Stimulated activated CD4-positive, alpha-beta T cell treated with anti-CD3 and anti-CD28 coated beads, Interleukin-15, amount 100 ng/mL, for 24 hours (primary cell): ENCODE results near the gene PRPS1.
"Not testable (repeated sequence)": the region's sequence is repeated elsewhere in the genome, so short reads cannot be mapped to it uniquely, and the experiment has no call there.

Experiments used
- DNase-seq: peaks from one replicate; pipeline ENCODE4 v3.0.0-alpha.2; 2020

Gene PRPS1

DNA sequence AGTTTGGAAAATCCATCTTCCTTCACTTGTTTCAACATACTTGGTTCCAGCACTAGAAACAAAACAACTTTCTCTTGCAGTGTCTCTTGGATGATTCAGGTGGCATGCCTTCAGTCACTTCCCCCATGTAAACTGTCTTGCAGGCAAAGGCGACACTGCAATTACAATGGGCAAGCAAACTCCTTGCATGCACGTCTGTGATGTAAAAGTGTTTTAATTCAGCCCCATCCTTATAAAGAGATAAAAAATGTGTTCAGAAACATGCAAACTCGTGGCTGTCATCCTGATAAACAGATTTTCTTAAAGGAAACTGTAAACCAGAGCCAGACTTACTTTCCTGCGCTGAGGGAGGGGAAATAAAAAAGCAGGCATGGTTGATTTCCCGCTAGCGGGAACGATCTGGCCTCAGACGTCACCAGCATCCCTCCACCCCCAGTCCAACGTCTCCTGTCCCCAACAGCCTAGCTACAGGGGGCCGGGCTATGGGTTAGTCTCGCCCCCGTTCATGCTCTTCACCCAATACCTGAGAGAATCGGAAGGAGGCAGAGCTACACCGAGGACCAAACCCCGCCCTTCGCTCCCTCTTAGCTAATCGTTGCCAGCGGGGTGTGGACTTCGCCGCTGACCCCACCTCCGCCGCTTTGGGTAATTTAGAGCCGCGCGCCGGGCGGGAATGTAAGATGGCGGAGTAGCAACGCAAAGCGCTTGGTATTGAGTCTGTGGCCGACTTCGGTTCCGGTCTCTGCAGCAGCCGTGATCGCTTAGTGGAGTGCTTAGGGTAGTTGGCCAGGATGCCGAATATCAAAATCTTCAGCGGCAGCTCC, at the start of gene PRPS1:
Gene PRPS1 (plus strand): TSS at position 673 of the 824 bp plus-strand sequence. CDS start 119 bp downstream, at position 792.
- peak; percentile 92 for DNase-seq

- DNase-seq: no peak
These were observed 48.4 kb upstream of the PRPS1 start for GRCh38 chrX:107579956-107580355.

- no peak for DNase-seq
These were observed 46.4 kb upstream of the PRPS1 start for GRCh38 chrX:107581923-107582322.

DNA sequence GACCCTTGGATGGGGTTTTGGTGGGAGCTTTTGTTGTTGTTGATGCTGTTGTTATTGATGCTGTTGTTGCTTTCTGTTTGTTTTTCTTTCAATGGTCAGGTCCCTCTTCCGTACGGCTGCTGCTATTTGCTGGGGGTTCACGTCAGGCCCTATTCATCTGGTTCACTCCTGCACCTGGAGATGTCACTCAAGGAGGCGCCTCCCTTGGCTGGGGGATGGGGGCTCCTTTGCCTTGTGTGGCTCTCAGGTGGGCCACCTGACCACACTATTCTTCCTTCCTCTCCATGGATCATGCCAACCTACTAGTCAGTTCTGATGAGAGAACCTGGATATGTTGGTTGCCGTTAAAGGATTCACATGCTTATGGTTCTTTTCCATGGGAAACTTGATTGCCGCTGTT, 39.1 kb upstream of the PRPS1 start:
- DNase-seq: no peak

DNA sequence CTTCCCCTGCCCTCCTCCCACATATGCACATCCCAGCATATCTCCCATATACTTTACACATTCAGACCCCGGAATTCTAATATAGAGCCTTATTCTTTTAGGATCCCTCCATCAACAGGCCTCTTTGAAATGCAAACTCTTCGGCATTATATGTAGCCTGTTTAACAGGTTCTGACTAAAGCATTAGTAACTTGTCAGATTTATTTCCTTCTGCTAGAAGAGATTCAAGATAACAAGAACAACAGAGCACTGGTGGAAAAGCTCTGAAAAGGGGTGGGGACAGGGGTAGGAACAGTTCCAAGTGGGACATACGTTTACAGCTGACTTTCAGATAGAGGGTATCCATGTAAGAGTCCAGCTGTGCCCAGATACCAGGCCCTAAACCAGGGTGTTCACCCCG, 31.7 kb upstream of the PRPS1 start:
- no peak for DNase-seq

DNA sequence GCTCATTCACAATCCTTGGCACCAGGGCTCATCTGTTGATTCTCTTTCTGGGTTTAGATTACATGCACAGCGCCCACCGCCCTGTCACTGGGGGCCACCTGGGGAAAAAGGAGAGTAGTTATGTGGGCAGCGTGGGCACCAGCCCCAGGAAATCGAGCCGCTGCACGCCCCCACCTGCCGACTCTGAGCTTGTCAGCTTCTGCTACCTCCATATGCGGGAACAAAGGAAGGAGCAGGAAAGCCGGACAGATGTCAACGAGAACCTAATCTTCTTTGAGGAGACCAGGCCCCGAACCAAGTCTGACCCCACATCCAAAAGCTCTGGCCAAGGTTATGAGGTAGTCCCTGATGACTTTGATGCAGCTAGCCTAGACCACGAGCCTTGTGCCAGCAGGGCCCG, 31.0 kb upstream of the PRPS1 start:
- DNase-seq: no peak

DNA sequence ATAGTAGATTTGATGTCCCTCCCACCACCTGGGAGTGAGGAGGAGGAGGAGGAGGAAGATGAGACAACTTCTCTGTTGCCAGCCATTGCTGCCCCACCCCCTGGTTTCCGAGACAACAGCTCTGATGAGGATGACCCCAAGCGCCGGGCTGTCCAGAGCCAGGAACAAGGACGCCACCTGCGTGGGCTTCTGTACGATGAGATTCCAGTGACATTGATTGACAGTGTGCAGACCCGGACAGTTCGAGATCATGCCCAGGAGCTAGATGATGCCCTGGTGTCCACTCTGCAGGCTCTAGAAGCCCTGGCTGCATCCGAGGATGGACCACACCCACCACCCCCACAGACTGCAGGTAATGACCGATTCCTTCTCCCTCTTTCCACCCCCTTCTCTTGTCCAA, 30.5 kb upstream of the PRPS1 start:
- DNase-seq: no peak

- DNase-seq: no peak
These were observed 28.9 kb upstream of the PRPS1 start for GRCh38 chrX:107599450-107599861.

- no peak for DNase-seq
These were observed 27.9 kb upstream of the PRPS1 start for GRCh38 chrX:107600366-107600765.

GRCh38 chrX:107601326-107601725, 27.0 kb upstream of the PRPS1 start:
- DNase-seq: no peak

- DNase-seq: no peak
These were observed 26.6 kb upstream of the PRPS1 start for GRCh38 chrX:107601759-107602158.

- no peak for DNase-seq
These were observed 25.5 kb upstream of the PRPS1 start for GRCh38 chrX:107602694-107603239.

- no peak for DNase-seq
These were observed 24.7 kb upstream of the PRPS1 start for GRCh38 chrX:107603429-107604159.

DNA sequence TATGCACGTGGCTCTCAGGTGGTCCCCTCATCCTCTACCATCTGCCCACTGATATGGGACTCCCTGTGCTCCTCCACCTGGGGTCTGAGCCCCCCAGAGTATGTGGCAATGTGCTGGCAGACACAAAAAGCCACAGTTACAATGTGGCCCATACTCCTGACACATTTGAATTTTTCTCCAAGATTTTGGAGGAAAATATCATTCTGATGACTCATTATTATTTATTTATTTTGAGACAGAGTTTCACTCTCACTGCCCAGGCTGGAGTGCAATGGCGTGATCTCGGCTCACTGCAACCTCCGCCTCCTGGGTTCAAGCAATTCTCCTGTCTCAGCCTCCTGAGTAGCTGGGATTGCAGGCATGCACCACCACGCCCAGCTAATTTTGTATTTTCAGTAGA, 19.2 kb upstream of the PRPS1 start:
- DNase-seq: not testable (repeated sequence)

GRCh38 chrX:107610667-107611066, 17.6 kb upstream of the PRPS1 start:
- no peak for DNase-seq

DNA sequence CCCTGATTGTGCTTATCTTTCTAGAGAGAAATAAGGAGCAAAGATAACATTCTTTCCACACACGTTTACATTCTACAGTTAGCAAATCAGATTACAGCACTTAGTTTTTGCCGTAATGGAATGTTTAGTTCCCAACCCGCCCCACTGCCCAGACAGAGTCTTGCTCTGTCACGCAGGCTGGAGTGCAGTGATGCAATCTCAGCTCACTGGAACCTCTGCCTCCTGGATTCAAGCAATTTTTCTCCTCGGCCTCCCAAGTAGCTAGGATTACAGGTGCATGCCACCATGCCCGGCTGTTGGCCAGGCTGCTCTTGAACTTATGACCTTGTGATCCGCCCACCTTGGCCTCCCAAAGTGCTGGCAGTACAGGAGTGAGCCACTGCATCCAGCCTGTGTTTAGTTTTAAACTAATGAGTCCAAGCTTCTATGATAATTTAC, 8.4 kb upstream of the PRPS1 start:
- DNase-seq: no peak

- no peak for DNase-seq
These were observed 3.4 kb upstream of the PRPS1 start for GRCh38 chrX:107624893-107625292.

GRCh38 chrX:107625739-107626138, 2.6 kb upstream of the PRPS1 start:
- no peak for DNase-seq

GRCh38 chrX:107626481-107626880, 1.8 kb upstream of the PRPS1 start:
- DNase-seq: no peak

GRCh38 chrX:107626916-107627315, 1.4 kb upstream of the PRPS1 start:
- DNase-seq: no peak

GRCh38 chrX:107628662-107629539, 591 bp downstream of the PRPS1 start:
- DNase-seq: peak; percentile 65

- DNase-seq: peak; percentile 11
These were observed 1.2 kb downstream of the PRPS1 start for GRCh38 chrX:107629540-107629909.
